GM19452 (cell line): ENCODE data around the gene BCL2A1.
A peak's percentile ranks its signal among the peaks of the same experiment; 100 is the strongest.
"Not testable (repeated sequence)": the region's sequence is repeated elsewhere in the genome, so short reads cannot be mapped to it uniquely, and the experiment has no call there.

Source experiments
- ATAC-seq: cut with Tn5 transposase; IDR thresholded peaks from one replicate; pipeline ENCODE4 v1.9.1; 2021; ENCODE audit not compliant: unreplicated experiment

The BCL2A1 gene

DNA sequence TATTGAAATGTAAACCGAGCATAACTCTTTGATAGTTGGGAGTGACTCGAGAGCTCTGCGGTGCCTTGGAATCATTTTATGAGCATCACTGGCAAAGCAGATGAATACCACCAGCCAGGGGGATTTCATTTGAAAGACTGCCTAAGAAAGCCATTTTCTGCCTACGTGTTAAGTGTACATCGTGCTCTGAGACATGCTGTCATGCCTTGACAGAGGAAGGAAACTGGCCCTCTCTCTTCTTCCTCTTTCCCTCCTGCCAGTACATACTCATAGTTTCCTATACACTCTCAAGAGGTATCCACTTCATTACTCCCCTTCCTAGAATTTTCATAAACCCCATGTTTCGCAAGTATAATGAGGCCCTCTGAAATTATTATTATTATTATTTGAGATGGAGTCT lies 8.8 kb downstream of the BCL2A1 start:
- no peak for ATAC-seq

DNA sequence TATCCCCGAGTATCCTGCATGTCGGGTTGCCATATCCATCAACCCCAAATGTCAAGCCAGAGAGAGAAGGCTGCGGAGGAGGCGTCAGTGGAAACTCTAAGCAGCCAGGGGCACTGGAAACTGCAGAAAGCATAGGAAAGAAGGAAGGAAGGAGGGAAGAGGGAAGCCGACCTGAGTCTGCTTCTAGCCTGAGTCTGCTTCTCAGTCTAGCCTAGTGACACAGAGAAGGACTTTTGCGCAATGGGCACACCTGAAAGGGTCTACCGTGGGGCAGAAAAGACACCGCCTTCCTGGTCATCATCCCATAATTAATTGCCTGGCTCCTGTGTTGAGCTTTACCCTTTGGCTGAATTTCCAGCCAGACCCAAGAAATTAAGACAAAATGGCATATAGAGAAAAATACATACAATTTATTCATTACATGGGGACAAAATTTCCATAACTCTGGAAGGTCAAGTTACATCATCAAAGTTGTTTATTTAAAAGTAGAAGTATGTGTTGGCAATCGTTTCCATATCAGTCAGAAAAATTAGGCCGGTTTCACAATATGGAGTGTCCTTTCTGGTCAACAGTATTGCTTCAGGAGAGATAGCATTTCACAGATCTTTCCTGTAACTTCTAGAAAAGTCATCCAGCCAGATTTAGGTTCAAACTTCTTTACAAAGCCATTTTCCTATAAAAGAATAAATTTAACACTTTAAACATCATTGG lies 10.3 kb downstream of the BCL2A1 start:
- no peak for ATAC-seq

DNA sequence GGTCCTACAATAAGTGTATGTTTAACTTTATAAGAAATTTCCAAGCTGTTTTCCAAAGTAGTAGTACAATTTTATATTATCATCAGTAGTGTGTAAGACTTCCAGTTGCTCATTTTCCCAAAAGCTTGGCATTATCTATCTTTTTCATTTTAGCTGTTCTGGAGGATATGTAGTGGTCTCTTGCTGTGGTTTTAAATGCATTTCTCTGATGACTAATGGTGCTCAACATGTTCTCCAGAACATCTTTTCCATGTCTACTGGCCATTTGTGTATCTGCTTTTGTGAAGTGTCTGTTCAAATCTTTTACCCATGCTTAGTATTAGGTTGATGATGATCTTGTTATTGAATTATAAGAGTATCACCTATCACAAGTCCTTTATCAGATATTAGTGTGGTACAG lies 13.3 kb downstream of the BCL2A1 start:
- ATAC-seq = no peak

DNA sequence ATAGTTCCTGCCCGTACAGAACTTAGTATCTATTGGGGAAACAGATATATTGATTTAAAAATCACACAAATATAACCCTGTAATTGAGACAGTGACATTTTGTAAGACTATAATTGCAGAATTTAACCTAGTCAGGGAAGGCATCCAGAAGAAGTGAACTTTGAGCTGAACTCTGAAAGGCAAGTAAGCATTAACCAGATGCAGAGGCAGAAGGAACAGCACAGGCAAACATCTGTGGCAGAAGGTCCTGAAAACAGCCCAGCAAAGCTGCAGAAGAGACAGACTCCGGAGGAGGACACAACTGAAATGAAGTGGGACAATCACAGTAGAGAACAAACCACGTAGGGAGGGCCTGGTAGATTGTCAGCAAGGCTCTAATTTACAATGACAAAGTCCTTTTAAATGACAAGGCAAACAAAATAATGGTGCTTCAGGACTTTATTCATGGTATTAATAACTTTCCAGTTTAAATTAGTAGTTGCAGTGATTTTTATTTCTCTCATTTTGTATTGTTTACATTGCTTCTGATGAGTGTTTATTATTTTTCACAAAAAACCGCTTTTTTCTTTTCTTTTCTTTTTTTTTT lies 14.5 kb downstream of the BCL2A1 start:
- ATAC-seq = no peak

DNA sequence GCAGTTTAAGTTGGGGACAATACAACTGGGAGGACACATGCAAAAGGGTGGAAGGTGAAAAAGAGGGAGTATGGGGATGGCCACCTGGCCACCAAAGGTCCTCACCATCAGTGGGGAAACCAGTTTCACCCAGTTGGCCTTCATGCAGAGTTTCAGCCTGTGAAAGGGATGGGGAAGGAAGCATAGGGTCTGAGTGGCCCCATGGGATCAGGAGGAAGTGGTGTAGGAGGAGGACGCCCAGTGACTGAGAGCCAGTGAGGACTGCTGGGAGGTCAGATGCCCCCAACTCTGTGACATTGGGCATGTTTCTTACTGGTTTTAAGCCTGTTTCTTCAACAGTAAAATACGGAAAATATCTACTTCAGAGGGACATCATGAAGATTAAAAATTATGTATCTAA lies 16.3 kb downstream of the BCL2A1 start:
- no peak for ATAC-seq

DNA sequence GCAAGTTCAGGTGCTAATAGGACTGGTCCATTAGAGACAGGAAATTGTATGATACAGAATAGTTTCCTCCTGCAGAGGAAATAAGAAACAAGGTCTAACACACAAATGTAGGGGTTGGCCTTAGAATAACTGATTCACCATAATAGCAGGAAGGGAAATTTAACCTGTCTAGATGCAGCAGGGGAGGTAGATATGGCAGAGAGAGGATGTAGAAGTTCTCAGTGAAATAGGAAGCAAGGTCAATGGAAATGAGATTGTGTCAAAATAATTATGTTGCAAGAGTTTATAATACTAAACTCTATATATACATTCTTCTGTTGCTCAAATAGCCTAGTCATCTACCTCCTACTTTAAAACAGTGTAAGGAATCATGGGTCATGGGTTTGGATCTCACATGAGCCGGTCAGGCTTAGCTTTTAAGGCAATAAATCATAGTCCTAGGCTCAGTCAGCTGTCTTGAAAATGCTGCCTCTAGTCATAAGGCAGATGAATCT lies 17.0 kb downstream of the BCL2A1 start:
- ATAC-seq = no peak

DNA sequence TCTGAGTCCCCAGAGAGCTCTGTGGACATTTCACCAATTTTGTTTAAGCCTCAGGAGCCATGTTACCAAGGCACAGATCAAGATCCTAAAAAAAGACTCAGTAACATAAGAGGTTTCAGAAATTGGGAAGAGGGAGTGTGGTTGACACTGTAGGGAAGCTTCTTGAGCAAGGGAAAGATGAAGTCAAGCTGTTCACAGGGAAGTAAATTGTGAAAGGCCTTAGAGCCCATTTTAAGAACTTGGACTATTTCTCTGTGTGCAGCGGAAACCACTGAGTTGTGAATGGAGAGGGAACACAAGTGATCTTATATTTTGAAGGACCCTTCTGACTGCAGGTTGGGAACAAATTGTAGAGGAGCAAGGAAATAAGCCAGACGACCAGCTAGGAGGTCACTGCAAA lies 18.7 kb downstream of the BCL2A1 start:
- ATAC-seq = no peak

DNA sequence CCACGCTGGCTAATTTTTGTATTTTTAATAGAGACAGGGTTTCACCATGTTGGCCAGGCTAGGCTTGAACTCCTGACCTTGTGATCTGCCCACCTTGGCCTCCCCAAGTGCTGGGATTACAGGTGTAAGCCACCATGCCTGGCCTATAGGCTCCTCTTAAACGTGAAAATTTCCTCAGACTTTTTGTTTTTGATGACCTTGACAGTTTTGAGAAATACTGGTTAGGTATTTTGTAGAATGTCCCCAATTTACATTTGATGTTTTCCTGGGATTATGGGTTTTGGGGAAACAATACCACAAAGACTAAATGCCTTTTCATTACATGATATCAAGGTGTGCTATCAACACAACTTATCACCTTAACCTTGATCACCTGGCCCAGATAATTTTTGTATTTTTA lies 20.7 kb downstream of the BCL2A1 start:
- no peak for ATAC-seq

DNA sequence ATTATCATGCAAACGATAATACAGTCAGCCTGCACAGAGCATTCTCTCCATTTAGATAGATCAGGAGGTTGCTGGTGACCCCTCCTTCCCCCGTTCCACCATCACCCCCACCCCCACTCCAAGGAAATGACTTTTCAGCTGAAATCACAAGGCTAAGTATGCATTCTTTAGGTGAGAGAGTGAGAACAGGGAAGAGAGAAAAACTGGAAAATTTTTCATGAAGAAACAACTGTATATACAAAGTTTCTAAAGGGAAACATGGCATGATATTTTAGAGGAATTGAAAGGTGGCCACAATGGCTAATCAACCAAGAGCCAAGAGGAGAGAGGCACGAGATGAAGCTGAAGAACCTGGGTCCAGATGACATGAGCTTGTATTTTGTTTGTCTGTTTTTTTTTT lies 22.2 kb downstream of the BCL2A1 start:
- no peak for ATAC-seq

DNA sequence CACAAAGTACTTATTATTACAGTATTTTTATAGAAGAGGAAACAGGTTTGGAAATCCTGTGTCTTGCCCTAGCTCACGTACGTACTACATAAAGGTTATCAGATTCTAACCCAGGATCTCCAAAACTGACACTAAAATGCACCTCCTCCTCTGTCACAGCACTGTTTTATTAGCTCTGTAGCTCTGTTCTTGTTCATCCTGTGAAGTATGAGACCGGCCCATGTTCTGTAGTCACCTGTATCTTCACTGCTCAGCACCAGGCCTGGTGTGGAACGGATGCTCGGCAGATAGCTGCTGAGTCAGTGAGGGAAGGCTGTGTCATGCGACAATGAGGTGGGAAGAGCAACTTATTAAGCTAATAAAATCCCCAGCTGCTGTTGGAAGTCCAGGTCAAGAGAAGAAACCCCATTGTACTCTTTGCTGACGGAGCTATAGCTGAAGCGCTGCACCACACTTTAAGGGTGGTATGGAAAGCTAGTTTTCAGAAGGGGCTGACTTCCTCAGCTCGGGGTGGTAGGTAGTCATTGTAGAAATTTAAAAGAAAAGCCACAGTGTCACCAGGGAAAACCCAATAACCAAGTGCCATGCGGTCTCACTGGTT lies 22.8 kb downstream of the BCL2A1 start:
- no peak for ATAC-seq

DNA sequence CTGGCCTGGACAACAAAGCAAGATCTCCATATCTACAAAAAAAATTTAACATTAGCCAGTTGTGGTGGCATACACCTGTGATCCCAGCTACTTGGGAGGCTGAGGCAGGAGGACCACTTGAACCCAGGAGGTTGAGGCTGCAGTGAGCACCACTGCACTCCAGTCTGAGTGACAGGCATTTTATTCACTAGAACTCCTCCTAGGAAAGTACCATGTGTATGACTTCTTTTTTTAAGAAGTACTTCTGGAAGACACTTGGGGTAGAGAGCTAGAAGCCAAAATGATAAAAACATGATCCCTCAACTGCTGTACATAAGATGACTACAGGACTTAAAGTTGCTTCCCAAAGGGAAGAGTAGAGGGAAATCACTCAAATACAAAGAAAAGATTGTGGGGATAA lies 24.0 kb downstream of the BCL2A1 start:
- no peak for ATAC-seq

DNA sequence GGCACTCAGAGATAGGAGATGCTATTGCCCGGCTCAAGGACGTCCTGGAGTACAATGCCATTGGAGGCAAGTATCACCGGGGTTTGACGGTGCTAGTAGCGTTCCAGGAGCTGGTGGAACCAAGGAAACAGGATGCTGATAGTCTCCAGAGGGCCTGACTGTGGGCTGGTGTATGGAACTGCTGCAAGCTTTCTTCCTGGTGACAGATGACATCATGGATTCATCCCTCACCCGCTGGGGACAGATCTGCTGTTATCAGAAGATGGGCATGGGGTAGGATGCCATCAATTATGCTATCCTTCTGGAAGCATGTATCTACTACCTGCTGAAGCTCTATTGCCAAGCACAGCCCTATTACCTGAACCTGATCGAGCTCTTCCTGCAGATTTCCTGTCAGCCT lies 26.4 kb downstream of the BCL2A1 start:
- ATAC-seq = no peak

DNA sequence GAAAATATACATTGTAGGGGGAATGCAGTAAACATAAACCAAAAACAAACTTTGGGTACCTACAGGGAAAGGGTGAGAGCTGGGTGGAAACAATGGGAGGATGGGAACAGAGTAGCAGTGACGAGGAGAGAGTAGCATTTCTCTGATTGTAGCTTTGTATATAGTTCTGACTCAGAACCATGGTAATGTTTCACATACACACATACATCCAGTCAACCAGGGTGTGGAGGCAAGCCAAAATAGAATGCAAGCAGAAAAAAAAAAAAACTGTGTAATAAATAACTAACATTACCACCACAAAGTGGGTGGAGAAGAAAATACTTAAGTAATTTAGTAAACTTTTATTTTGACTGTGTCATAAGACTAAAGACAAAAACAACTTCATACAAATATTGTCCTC lies 27.2 kb downstream of the BCL2A1 start:
- ATAC-seq = peak; percentile 89

DNA sequence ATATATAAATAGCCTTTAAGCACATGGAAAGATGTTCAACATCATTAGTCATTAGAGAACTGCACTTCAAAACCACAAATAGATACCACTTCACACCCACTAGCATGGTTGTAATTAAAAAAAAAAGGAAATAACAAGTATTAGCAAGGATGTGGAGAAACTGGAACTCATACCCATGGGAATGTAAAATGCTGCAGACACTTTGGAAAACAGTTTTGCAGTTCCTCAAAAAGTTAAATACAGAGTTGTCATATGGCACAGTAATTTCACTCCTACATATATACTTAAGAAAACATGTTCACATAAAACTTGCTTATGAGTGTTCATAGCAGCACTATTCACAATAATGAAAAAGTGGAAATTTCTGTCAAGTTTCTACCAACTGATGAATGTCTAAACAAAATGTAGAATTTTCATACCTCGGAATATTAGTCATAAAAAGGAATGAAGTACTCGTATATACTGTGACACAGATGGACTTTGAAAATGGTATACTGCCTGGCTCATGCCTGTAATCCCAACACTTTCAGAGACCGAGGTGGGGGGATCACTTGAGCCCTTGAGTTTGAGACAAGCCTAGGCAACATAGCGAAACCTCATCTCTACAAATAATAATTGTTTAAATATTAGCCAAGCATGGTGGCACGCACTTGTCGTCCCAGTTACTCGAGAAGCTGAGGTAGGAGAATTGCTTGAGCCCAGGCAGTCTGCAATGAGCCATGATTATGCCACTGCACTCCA lies 28.1 kb downstream of the BCL2A1 start:
- ATAC-seq = no peak

DNA sequence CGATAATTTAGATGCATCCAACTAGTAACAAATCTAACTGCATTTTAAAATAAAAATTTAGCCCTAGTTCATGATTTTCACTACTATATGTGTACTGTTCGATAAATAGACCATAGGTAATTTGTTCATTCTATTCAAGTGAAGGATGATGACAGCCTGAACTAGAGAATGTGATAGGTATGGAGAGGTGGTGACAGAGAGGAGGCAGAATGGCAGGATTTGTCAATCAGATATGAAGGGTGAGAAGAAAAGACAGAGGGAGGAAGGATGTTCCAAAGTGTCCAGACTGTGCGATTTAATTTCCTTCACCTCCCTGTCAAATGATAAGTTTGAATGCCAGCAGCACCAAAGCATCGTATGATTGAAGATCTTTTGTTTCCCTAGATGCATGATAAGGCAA lies 31.6 kb downstream of the BCL2A1 start:
- no peak for ATAC-seq

DNA sequence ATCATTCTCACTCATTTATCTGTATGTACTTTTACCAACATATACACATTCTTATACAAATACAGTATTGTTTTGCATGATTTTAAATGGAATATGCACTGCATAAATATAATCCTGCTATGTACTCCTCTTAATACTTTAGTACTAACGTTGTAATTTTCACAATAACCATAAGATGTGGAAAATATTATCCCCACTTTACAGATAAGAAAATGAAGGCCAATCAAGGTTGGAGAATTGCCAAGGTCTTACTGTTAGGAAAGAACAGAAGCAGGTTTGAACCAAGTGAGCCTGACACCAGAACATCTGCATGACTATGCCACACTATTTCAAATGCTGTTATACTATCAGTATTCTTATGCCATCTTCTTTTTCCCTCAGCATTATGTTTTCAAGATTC lies 32.9 kb downstream of the BCL2A1 start:
- no peak for ATAC-seq

DNA sequence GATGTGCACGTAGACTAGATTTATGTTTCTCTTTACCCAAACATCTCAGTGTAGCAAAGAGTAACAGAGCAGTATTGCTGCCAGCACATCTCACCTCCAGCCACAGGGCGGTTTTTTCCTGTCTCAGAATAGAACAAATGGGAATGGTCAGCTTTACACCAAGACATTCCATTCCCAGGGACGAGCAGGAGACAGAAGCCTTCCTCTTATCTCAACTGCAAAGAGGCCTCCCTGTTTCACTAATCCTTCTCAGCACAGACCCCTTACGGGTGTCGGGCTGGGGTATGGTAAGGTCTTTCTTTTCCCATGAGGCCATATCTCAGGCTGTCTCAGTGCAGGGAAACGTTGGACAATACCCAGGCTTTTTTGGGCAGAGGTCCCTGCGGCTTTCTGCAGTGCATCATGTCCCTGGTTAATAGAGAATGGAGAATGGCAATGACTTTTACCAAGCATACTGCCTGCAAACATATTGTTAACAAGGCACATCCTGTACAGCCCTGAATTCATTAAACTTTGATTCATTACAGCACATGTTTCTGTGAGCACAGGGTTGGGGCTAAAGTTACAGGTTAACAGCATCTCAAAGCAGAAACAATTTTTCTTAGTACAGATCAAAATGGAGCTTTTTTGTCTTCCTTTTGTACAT lies 35.3 kb downstream of the BCL2A1 start:
- not testable (repeated sequence) for ATAC-seq

DNA sequence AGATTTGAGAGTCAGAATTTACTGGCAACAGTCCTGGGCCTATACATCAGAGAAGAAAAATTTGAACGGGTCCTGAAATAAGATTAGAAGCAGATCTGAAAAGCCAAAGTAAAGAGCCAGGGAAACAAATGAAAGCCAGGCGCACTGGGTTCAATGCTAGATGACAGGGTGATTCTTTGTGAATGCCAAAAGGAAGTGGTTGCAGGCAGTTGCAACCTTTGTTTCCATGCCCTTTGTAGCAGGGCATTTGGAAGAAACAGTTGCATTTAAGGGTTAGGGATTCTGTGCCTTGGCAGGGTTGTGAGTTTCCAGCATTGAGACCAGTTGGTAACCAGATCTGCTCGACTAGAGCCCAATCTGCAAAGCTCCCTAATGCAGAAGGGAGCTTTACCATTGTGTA lies 37.8 kb downstream of the BCL2A1 start:
- ATAC-seq = no peak

DNA sequence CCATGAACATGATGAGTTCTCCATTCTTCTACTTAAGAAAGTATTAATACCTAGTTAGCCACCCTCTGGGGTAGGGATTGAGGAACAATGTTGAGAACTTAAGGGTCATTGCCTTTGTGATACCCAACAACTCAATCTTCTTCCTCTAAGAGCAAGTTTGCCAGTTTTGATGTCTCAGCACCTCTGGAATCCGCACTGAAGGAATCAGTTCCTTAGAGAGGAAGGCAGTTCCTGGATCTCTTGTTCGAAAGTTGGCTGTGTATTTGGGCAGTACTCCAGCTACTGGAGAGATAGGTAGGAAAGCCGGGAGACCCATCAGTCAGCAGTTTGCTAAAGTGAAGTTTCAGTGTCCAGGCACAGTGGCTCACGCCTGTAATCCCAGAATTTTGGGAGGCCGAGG lies 38.5 kb downstream of the BCL2A1 start:
- ATAC-seq = no peak

DNA sequence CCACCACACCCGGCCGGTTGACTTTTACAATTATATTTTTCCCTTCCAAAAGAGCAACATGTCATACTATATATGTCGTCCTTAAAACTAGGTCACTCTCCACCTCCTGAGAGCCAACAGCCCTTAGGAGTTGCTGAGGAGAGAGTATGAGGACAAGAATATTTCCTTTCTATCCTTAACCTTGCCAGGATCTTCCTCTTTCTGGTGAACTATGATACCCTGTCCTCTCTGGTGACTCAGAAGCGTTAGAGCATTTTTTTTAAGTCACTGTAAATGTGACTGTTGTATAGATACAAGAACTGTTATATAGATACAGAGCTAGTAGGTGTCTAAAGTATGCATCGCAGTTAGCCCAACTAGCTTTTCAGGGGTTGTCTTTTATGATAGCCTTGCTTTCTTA lies 40.5 kb downstream of the BCL2A1 start:
- ATAC-seq = no peak

DNA sequence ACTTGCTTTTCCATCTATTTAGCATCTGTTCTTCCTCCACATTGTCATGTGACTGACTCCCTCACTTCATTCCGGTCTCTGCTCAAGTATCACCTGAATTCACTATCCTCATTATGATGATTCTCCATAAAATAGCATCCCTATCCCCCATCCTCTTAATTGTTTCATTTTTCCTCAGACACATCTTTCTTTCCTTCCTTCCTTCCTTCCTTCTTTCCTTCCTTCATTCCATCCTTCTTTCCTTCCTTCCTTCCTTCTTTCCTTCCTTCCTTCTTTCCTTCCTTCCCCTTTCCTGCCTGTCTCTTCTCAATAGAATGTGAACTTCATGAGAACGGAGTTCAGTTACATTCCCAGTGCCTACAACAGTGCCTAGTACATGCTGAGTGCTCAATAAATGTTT lies 41.6 kb downstream of the BCL2A1 start:
- no peak for ATAC-seq
